OCI-LY1 (cell line): ENCODE measurements around the gene SMPD3.

ENCODE experiments used
- H2AFZ ChIP-seq: fragments of 200-600 bp; sonication (generic), shearing (Covaris generic); 2 replicates; pipeline ENCODE4 v1.6.0; 2014; ENCODE audit warnings: antibody characterized with exemption, mild to moderate bottlenecking, low read length
- H3F3A ChIP-seq: fragments of 200-600 bp; sonication (generic), shearing (Covaris generic); 2 replicates; pipeline ENCODE4 v1.6.0; 2014; ENCODE audit warnings: mild to moderate bottlenecking, antibody characterized with exemption, low read length, moderate library complexity; ENCODE audit not compliant: insufficient read depth
- H3K27ac ChIP-seq: fragments of 200-600 bp; sonication (generic); 2 replicates; pipeline ENCODE4 v1.5.1; 2014; ENCODE audit warnings: low read length, mixed run types, mild to moderate bottlenecking, low read depth; ENCODE audit not compliant: poor library complexity, severe bottlenecking
- H3K27me3 ChIP-seq: fragments of 200-600 bp; sonication (generic); 2 replicates; pipeline ENCODE4 v1.6.0; 2014; ENCODE audit warnings: antibody characterized with exemption, mild to moderate bottlenecking, low read length, moderate library complexity; ENCODE audit not compliant: insufficient read depth
- H3K36me3 ChIP-seq: fragments of 200-600 bp; sonication (generic); 2 replicates; pipeline ENCODE4 v1.6.1; 2014; ENCODE audit warnings: mild to moderate bottlenecking, antibody characterized with exemption, low read length, moderate library complexity, mixed read lengths; ENCODE audit not compliant: insufficient read depth
- H3K4me1 ChIP-seq: fragments of 200-600 bp; sonication (generic); 2 replicates; pipeline ENCODE4 v1.5.1; 2014; ENCODE audit warnings: mild to moderate bottlenecking, low read length, moderate library complexity; ENCODE audit not compliant: insufficient read depth, severe bottlenecking
- H3K4me2 ChIP-seq: fragments of 200-600 bp; sonication (generic), shearing (Covaris generic); 2 replicates; pipeline ENCODE4 v1.6.1; 2014; ENCODE audit warnings: low read length
- H3K4me3 ChIP-seq: fragments of 200-600 bp; sonication (generic); 2 replicates; pipeline ENCODE4 v1.5.1; 2014; ENCODE audit warnings: low read length, low read depth, mild to moderate bottlenecking, mixed read lengths; ENCODE audit not compliant: poor library complexity, severe bottlenecking
- H3K79me2 ChIP-seq: fragments of 200-600 bp; shearing (Covaris generic); 2 replicates; pipeline ENCODE4 v1.6.1; 2016; ENCODE audit warnings: mixed run types, low read length, mixed read lengths; ENCODE audit not compliant: insufficient read depth
- H3K9ac ChIP-seq: fragments of 200-600 bp; sonication (generic), shearing (Covaris generic); 2 replicates; pipeline ENCODE4 v1.6.1; 2014; ENCODE audit warnings: mild to moderate bottlenecking, low read length, mixed read lengths
- H3K9me2 ChIP-seq: fragments of 200-600 bp; sonication (generic), shearing (Covaris generic); 2 replicates; pipeline ENCODE4 v1.6.1; 2014; ENCODE audit warnings: low read depth, mild to moderate bottlenecking, low read length, mixed read lengths
- H3K9me3 ChIP-seq: fragments of 200-600 bp; shearing (Covaris generic); 2 replicates; pipeline ENCODE4 v1.6.1; 2014; ENCODE audit warnings: low read length, mixed read lengths
- H4K20me1 ChIP-seq: fragments of 200-600 bp; sonication (generic), shearing (Covaris generic); 2 replicates; pipeline ENCODE4 v1.6.0; 2016; ENCODE audit warnings: mild to moderate bottlenecking, low read length; ENCODE audit not compliant: insufficient read depth
- CTCF ChIP-seq: fragments of 200-600 bp; sonication (generic), shearing (Covaris generic); IDR thresholded peaks from 2 replicates; pipeline ENCODE4 v1.5.1; 2017; ENCODE audit warnings: mild to moderate bottlenecking, antibody characterized with exemption, low read length, moderate library complexity, mixed read lengths
- EZH2 ChIP-seq: fragments of 200-600 bp; sonication (generic), shearing (Covaris generic); IDR thresholded peaks from 2 replicates; pipeline ENCODE4 v1.8.0; 2017; ENCODE audit warnings: borderline replicate concordance, mixed run types, mild to moderate bottlenecking, antibody characterized with exemption, low read length, moderate library complexity, mixed read lengths

SMPD3 gene

GRCh38 chr16:68328151-68328859, 120.0 kb downstream of the SMPD3 start:
- TF ChIP-seq EZH2, result no peak
- peak; percentile 94 for TF ChIP-seq CTCF
- no peak overlapping the region for H2AFZ ChIP-seq
- no peak overlapping the region for H3K4me2 ChIP-seq
- no peaks in the 10 kb centered on the region for H3F3A ChIP-seq
- H3K27me3 ChIP-seq, result no peaks in the 10 kb centered on the region
- peaks cover 9% of the 10 kb centered on the region for H3K4me1 ChIP-seq
- no peak overlapping the region for H3K9ac ChIP-seq
- H4K20me1 ChIP-seq, result no peaks in the 10 kb centered on the region
- H3K9me2 ChIP-seq, result no peaks in the 10 kb centered on the region
- no peaks in the 10 kb centered on the region for H3K79me2 ChIP-seq
- peaks cover 67% of the 10 kb centered on the region for H3K36me3 ChIP-seq
- H3K27ac ChIP-seq, result no peak overlapping the region
- no peaks in the 10 kb centered on the region for H3K9me3 ChIP-seq
- no peak overlapping the region for H3K4me3 ChIP-seq

- Histone ChIP-seq H3K9me3 (no peaks in the 10 kb centered on the region), H3K9ac (no peak overlapping the region), H3K27ac (no peak overlapping the region), H4K20me1 (no peaks in the 10 kb centered on the region), H3K4me1 (no peaks in the 10 kb centered on the region), H3K27me3 (no peaks in the 10 kb centered on the region), H3K36me3 (peaks cover 72% of the 10 kb centered on the region), H3K79me2 (no peaks in the 10 kb centered on the region), H3K4me2 (no peak overlapping the region), H3K4me3 (no peak overlapping the region), H3K9me2 (no peaks in the 10 kb centered on the region), H3F3A (no peaks in the 10 kb centered on the region), H2AFZ (no peak overlapping the region)
- TF ChIP-seq EZH2 (no peak), CTCF (no peak)
Observed at GRCh38 chr16:68324780-68325357, 123.4 kb downstream of the SMPD3 start.

- no peak overlapping the region for H3K4me2 ChIP-seq
- H3K9me2 ChIP-seq, result no peaks in the 10 kb centered on the region
- no peak overlapping the region for H3K4me3 ChIP-seq
- no peaks in the 10 kb centered on the region for H3K9me3 ChIP-seq
- no peak overlapping the region for H3K27ac ChIP-seq
- H2AFZ ChIP-seq, result no peak overlapping the region
- no peak overlapping the region for H3K9ac ChIP-seq
- H3K36me3 ChIP-seq, result peaks cover 72% of the 10 kb centered on the region
- H3F3A ChIP-seq, result no peaks in the 10 kb centered on the region
- no peaks in the 10 kb centered on the region for H3K79me2 ChIP-seq
- no peaks in the 10 kb centered on the region for H3K27me3 ChIP-seq
- peaks cover under 1% of the 10 kb centered on the region for H3K4me1 ChIP-seq
- TF ChIP-seq EZH2 (no peak), CTCF (no peak)
- H4K20me1 ChIP-seq, result no peaks in the 10 kb centered on the region
Observed at GRCh38 chr16:68324336-68324735, 124.0 kb downstream of the SMPD3 start.
